ENCODE results near the gene TRIM16.
"Not testable (repeated sequence)": the region's sequence is repeated elsewhere in the genome, so short reads cannot be mapped to it uniquely, and the experiment has no call there.

The TRIM16 gene

GRCh38 chr17:15592960-15593359, 91.2 kb downstream of the TRIM16 start:
- DNase-seq: not testable (repeated sequence)

GRCh38 chr17:15591986-15592385, 92.1 kb downstream of the TRIM16 start:
- DNase-seq: not testable (repeated sequence)

DNA sequence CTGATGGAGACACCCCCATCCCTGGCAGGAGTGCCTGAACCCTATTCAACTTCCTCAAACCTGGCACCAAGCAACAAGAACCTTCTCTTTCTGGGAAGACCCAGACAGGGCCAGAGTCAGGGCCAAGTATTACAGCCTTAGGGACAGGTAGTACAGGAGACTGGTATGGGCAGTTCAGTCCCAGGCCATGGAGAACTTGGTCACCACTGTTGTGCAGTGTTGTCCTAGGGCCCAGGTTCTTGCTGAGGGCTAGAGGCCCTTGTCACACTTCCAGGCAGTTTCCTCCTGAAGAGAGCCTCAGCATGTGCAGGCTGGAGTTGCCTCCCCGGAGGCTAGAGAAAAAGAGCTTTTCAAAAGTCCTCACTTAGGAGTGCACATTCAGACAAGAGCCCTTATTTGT, 93.3 kb downstream of the TRIM16 start:
- DNase-seq: not testable (repeated sequence)

DNA sequence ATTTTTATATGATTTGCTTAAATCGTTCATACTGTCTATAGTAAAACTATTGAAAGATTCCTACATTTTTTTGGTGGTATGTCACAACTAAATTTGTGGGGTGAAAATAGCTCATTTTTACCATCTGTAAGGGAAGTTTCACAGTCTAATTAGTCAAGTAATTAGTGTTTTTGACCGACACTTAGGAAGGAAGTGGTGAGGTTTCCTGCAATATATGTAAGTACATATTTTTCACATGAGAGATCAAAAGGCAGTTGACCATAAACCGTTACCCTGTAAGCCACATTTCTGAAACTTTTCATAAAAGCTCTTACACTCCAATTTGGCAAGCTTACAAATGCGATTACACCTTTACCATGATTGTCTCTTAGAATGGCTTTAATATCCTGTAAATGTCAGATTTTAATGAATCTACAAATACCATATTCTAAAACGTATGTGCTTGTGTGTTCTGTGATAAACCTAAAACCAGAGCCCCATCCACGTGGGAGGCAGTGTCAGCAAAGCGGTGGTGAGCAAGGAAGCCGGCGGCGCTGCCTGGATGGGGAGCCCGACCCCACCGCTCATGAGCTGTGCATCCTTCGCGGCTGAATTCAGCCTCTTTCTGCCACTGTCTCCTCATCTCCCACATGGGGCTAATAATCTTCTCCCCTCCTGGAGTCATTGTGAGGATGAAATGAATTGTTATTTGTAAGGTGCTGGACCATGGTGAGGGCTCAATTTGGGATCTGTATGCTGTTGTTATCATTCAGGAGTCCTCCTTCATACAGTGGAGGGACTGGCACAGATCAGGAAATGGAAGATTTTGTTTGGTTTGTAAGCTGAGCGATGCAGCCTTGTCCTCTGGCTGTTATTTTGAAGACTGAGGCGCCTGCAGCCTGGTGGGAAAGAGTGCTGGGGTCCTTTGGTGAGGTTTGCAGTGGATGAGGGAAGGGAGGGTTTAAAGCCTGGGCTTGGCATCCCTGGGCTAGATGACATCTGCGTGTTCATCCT, 94.3 kb downstream of the TRIM16 start:
- not testable (repeated sequence) for DNase-seq

DNA sequence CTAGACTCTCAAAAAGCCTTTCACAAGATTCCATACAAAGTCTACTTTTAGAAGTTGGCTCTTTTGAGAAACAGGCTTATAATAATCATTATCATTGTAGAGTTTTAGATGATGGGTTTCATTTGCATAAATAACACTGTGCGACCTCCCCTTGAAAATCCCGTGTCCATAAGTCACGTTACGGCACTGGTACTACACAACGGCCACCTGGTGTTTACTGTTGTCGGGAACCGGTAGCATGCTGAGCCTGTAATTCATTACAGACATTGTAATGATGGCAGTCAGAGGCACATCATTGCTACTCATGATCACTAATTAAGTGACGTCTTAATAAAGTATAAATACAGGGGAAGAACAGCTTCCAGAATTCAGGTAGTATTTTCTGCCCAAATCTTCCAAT, 96.1 kb downstream of the TRIM16 start:
- not testable (repeated sequence) for DNase-seq

- DNase-seq: not testable (repeated sequence)
Observed at GRCh38 chr17:15583313-15583712, 100.8 kb downstream of the TRIM16 start.

DNA sequence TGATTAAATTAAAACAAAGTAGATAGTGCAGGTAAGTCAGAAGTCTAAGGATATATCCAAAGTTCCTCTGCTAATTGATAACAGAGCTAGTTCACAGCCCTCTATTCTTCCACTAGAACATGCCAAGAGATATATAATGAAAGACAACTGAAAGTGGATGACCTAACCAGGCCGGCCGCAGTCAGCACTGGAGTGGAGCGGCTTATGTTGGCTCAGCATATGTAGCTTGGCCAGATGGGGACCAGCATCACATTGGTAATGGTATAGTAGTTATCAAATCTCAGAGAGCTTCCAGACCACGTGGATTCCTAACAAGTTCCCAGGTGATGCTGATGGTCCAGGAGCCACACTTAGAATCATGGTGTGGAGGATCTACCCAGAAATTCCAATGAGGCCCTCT, 102.6 kb downstream of the TRIM16 start:
- DNase-seq: not testable (repeated sequence)
